SK-N-MC (cell line): ENCODE results near the gene KRT31.

ENCODE experiments used
- EZH2 ChIP-seq: fragments of 200-600 bp; sonication (generic); IDR thresholded peaks from one replicate; pipeline ENCODE4 v1.6.1; 2017; ENCODE audit warnings: antibody characterized with exemption
- FOXP2 ChIP-seq: optimal IDR thresholded peaks from 2 replicates; pipeline ENCODE3; 2011; ENCODE audit warnings: mild to moderate bottlenecking, moderate library complexity; ENCODE audit not compliant: insufficient read depth; ENCODE audit errors: extremely low read length, control extremely low read depth
- POLR2AphosphoS5 ChIP-seq: IDR thresholded peaks from 2 replicates; pipeline ENCODE4 v1.6.1; 2012; ENCODE audit warnings: mild to moderate bottlenecking, low read depth, low read length, borderline replicate concordance

DNA sequence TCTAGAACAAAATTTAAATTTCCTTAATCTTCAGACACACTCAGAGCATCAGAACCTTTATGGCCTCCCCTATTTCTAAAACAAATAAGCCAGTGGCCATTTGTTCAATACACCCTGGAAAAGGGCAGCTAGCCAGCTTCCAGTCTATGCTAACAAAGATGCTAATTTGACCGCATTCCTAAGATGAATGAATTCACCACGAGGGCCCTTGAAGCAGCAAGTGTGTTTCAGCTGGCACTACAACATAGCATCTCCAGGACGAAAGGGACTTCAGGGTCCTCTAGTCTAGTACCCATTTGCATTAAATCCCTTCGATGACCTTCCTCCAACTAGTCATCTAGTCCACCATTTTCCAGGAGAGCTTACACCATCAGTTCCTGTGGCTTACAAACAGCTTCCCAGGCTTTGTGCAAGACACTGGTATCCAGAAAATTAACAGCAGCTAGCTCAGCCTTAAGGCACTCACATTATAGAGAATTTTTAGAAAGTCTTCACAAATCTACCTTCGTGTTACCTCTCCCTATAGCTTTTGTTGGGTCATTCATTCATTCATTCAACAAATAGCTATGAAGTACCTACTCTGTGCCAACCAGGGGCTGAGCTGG lies 16.0 kb upstream of the KRT31 start:
- TF ChIP-seq EZH2 (no peak), POLR2AphosphoS5 (no peak), FOXP2 (no peak)
